Measurements from ENCODE around the gene CCR9.

DNA sequence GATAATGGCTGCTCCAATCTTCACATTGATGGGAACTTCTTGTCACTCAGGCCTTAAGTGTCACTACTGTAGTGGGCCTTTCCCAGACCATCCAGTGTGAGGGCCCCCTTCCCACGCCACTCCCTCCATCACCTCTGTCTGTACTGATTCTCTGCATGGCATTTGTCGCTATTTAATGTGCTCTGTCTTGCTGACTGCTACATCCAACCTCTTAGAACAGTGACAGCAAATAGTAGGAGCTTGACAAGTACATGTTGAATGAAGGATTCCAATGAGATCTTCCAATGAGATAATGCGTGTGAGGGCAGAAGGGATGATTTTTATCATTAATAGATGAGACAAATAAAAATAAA, 5.6 kb upstream of the CCR9 start:
- TF ChIP-seq, protein P1, sequence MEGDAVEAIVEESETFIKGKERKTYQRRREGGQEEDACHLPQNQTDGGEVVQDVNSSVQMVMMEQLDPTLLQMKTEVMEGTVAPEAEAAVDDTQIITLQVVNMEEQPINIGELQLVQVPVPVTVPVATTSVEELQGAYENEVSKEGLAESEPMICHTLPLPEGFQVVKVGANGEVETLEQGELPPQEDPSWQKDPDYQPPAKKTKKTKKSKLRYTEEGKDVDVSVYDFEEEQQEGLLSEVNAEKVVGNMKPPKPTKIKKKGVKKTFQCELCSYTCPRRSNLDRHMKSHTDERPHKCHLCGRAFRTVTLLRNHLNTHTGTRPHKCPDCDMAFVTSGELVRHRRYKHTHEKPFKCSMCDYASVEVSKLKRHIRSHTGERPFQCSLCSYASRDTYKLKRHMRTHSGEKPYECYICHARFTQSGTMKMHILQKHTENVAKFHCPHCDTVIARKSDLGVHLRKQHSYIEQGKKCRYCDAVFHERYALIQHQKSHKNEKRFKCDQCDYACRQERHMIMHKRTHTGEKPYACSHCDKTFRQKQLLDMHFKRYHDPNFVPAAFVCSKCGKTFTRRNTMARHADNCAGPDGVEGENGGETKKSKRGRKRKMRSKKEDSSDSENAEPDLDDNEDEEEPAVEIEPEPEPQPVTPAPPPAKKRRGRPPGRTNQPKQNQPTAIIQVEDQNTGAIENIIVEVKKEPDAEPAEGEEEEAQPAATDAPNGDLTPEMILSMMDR (conservative IDR thresholded peaks at IDR 0.05 in 1 of 2, IDR thresholded peaks at IDR 0.05 in 1 of 2; ENCODE audit: low read depth in 1 of 2, low read length in 2 of 2), result no peak
- TF ChIP-seq EZH2 (IDR thresholded peaks at IDR 0.05; ENCODE audit: low read length, missing control alignments), result no peak

Measured in fibroblast of lung (primary cell).